Ectodermal cell (in vitro differentiated cells): ENCODE results near the gene GNE.

Source experiments
- H3K27ac ChIP-seq: 2 replicates; pipeline ENCODE4 v1.7.0; 2013; ENCODE audit warnings: mild to moderate bottlenecking, low read depth, low read length; ENCODE audit not compliant: insufficient read depth, poor library complexity, severe bottlenecking
- H3K27me3 ChIP-seq: 2 replicates; pipeline ENCODE4 v1.7.0; 2013; ENCODE audit warnings: mild to moderate bottlenecking, low read length; ENCODE audit not compliant: insufficient read depth, control insufficient read depth, poor library complexity, severe bottlenecking
- H3K36me3 ChIP-seq: one replicate; pipeline ENCODE4 v1.7.0; 2013; ENCODE audit warnings: low read length; ENCODE audit not compliant: control insufficient read depth, insufficient read depth
- H3K4me1 ChIP-seq: one replicate; pipeline ENCODE4 v1.7.0; 2013; ENCODE audit warnings: low read length; ENCODE audit not compliant: control insufficient read depth, insufficient read depth
- H3K4me3 ChIP-seq: 2 replicates; pipeline ENCODE4 v1.7.0; 2013; ENCODE audit warnings: low read depth, low read length, control low read depth; ENCODE audit not compliant: insufficient read depth
- H3K9me3 ChIP-seq: 2 replicates; pipeline ENCODE4 v1.7.0; 2013; ENCODE audit warnings: mild to moderate bottlenecking, low read length, moderate library complexity; ENCODE audit not compliant: control insufficient read depth
- WGBS, 2 experiments: methylation state at CpG; one replicate each; pipeline ENCODE4 v1.1.7; 2013; ENCODE audit warnings: missing lambda C conversion rate in 2 of 2; 5-methylcytosine and 5-hydroxymethylcytosine counted together

Gene GNE

GRCh38 chr9:36292641-36293040 is 34.4 kb upstream of the GNE start:
- H3K4me1 ChIP-seq = no peaks in the 10 kb centered on the region
- no peak overlapping the region for H3K4me3 ChIP-seq
- no peaks in the 10 kb centered on the region for H3K9me3 ChIP-seq
- H3K36me3 ChIP-seq = no peaks in the 10 kb centered on the region
- no peak overlapping the region for H3K27ac ChIP-seq
- no peaks in the 10 kb centered on the region for H3K27me3 ChIP-seq
- 84% methylated on average over 12 of the region's 12 CpGs for WGBS, 2 experiments

GRCh38 chr9:36290996-36291395 is 32.7 kb upstream of the GNE start:
- Histone ChIP-seq H3K4me3 (no peak overlapping the region), H3K36me3 (no peaks in the 10 kb centered on the region), H3K27me3 (no peaks in the 10 kb centered on the region), H3K4me1 (no peaks in the 10 kb centered on the region), H3K27ac (no peak overlapping the region), H3K9me3 (no peaks in the 10 kb centered on the region)
- WGBS, 2 experiments = 90 to 96% methylated on average over 3 of the region's 3 CpGs

GRCh38 chr9:36289836-36290435 is 31.7 kb upstream of the GNE start:
- no peaks in the 10 kb centered on the region for H3K36me3 ChIP-seq
- H3K27ac ChIP-seq = no peak overlapping the region
- WGBS, 2 experiments = 93 to 95% methylated on average over 2 to 3 of the region's 3 CpGs
- H3K9me3 ChIP-seq = no peaks in the 10 kb centered on the region
- no peak overlapping the region for H3K4me3 ChIP-seq
- no peaks in the 10 kb centered on the region for H3K27me3 ChIP-seq
- no peaks in the 10 kb centered on the region for H3K4me1 ChIP-seq

DNA sequence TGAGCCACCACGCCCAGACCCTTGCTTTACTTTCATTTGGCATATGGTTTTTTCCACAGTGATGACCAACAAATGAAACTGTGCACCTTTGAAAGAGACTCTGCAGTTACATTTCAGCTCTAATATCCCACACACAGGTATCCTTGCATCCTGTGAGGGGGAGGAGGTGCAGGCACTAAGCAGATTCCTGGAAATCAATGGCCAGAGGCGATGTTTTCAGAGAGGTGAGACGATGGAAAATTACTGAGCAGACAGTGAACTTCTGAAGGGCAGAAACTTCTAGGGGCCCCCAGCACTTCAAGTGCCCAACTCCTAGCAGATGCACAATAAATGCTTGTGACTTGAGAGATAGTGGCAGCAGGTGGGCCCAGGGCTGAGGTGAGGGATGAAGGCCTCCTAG is 29.8 kb upstream of the GNE start:
- H3K9me3 ChIP-seq = no peaks in the 10 kb centered on the region
- no peaks in the 10 kb centered on the region for H3K4me1 ChIP-seq
- no peaks in the 10 kb centered on the region for H3K27me3 ChIP-seq
- no peaks in the 10 kb centered on the region for H3K36me3 ChIP-seq
- WGBS, 2 experiments = 94 to 97% methylated on average over 3 of the region's 3 CpGs
- no peak overlapping the region for H3K27ac ChIP-seq
- H3K4me3 ChIP-seq = no peak overlapping the region

- Histone ChIP-seq H3K4me1 (no peaks in the 10 kb centered on the region), H3K36me3 (no peaks in the 10 kb centered on the region), H3K4me3 (no peak overlapping the region), H3K27ac (no peak overlapping the region), H3K9me3 (no peaks in the 10 kb centered on the region), H3K27me3 (no peaks in the 10 kb centered on the region)
- 79% methylated on average over 6 of the region's 6 CpGs for WGBS, 2 experiments
These were observed 28.1 kb upstream of the GNE start for GRCh38 chr9:36286388-36286787.

DNA sequence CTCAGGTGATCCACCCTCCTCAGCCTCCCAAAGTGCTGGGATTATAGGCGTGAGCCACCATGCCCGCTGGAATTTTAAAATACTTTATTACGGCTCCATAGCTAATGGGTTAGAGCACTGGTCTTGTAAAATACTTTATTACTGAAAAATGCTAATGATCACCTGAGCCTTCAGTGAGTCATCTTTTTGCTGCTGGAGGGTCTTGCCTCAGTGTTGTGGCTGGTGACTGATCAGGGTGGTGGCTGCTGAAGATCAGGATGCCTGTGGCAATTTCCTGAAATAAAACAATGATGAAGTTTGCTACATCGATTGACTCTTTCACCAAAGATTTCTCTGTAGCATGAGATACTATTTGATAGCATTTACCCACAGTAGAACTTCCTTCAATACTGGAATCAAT is 26.0 kb upstream of the GNE start:
- no peaks in the 10 kb centered on the region for H3K9me3 ChIP-seq
- H3K36me3 ChIP-seq = no peaks in the 10 kb centered on the region
- 89 to 95% methylated on average over 4 of the region's 4 CpGs for WGBS, 2 experiments
- no peaks in the 10 kb centered on the region for H3K4me1 ChIP-seq
- no peak overlapping the region for H3K4me3 ChIP-seq
- H3K27ac ChIP-seq = no peak overlapping the region
- H3K27me3 ChIP-seq = no peaks in the 10 kb centered on the region

GRCh38 chr9:36282275-36282674 is 24.0 kb upstream of the GNE start:
- Histone ChIP-seq H3K27me3 (no peaks in the 10 kb centered on the region), H3K36me3 (no peaks in the 10 kb centered on the region), H3K9me3 (no peaks in the 10 kb centered on the region), H3K4me1 (no peaks in the 10 kb centered on the region), H3K4me3 (no peak overlapping the region), H3K27ac (no peak overlapping the region)
- 93% methylated on average over 7 of the region's 7 CpGs for WGBS, 2 experiments

- H3K27me3 ChIP-seq = no peaks in the 10 kb centered on the region
- WGBS, 2 experiments = 97% methylated on average over 4 of the region's 4 CpGs
These were observed 22.7 kb upstream of the GNE start for GRCh38 chr9:36280989-36281388.

DNA sequence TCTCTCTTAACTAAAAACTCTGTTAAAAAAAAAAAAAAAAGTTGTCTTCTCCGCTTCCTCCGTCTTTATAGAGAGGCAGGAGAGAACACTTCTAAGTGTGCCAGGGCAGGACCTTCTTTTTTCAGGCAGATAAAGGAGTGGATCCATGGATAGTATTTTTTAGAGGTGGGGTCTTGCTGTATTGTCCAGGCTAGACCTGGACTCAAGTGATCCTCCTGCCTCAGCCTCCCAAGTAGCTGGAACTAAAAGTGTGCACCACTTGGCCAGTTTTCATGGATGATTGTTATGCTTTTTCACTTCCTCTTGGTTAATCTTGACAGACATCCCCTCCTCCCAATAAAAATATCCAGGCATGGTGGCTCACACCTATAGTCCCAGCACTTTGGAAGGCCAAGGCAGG is 20.0 kb upstream of the GNE start:
- Histone ChIP-seq H3K4me3 (no peak overlapping the region), H3K4me1 (no peaks in the 10 kb centered on the region), H3K36me3 (no peaks in the 10 kb centered on the region), H3K27me3 (no peaks in the 10 kb centered on the region), H3K27ac (no peak overlapping the region), H3K9me3 (no peaks in the 10 kb centered on the region)
- 83 to 90% methylated on average over 2 of the region's 2 CpGs for WGBS, 2 experiments

More at GRCh38 chr9:36280989-36281388, 22.7 kb upstream of the GNE start:
- Histone ChIP-seq H3K4me3 (no peak overlapping the region), H3K9me3 (no peaks in the 10 kb centered on the region), H3K27ac (no peak overlapping the region), H3K36me3 (no peaks in the 10 kb centered on the region), H3K4me1 (no peaks in the 10 kb centered on the region)

DNA sequence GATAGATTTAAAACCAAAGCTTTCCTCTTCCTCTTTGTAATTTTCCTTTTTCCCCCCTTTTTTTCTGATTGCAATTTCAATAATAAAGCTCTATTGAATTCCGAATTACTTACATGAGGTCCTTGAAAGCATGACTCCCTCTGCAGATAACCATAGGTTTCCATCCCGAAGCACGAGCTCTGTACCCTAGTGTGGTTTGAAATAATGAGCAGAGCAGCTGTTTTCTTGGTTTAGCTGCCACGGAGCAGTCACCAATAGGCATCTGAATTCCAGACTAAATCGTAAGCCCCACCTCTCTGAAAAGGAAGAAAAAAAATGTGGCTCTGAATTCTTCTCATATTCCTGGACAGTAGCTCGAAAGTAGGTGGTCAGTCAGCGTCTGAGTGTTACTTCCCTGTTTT is 18.5 kb upstream of the GNE start:
- no peaks in the 10 kb centered on the region for H3K27me3 ChIP-seq
- H3K36me3 ChIP-seq = no peaks in the 10 kb centered on the region
- H3K27ac ChIP-seq = no peak overlapping the region
- H3K4me3 ChIP-seq = no peak overlapping the region
- 82 to 85% methylated on average over 7 of the region's 7 CpGs for WGBS, 2 experiments
- no peaks in the 10 kb centered on the region for H3K4me1 ChIP-seq
- H3K9me3 ChIP-seq = no peaks in the 10 kb centered on the region

- H3K27ac ChIP-seq = no peak overlapping the region
- H3K9me3 ChIP-seq = no peaks in the 10 kb centered on the region
- H3K36me3 ChIP-seq = no peaks in the 10 kb centered on the region
- H3K4me3 ChIP-seq = no peak overlapping the region
- no peaks in the 10 kb centered on the region for H3K27me3 ChIP-seq
- no CpG with 5 or more reads among the region's 1 CpG for WGBS, 2 experiments
- no peaks in the 10 kb centered on the region for H3K4me1 ChIP-seq
These were observed 18.0 kb upstream of the GNE start for GRCh38 chr9:36276254-36276653.
